Breast epithelium (tissue), 4 donors: ENCODE data around the gene IER2. TPM values are rescaled to one million over a fixed set of nuclear protein-coding genes. Genes with fewer than 3 reads are reported as not detected.

Experiments used
- DNase-seq, 2 donors: peaks; one replicate each; pipeline ENCODE4 v3.0.0-alpha.2; 2019; ENCODE audit warnings: low spot score in 2 of 2
- H3K27ac ChIP-seq, 2 donors: fragments of 200-600 bp; sonication (generic) in 1 of 2; one replicate each; pipeline ENCODE4 v1.5.1; 2016 to 2019; ENCODE audit warnings: mild to moderate bottlenecking in 1 of 2
- H3K27me3 ChIP-seq, 2 donors: fragments of 200-600 bp; sonication (generic) in 1 of 2; one replicate each; pipeline versions ENCODE4 v1.5.1 to v1.6.0; 2017 to 2019; ENCODE audit warnings: control low read depth in 1 of 2, mild to moderate bottlenecking in 1 of 2
- H3K36me3 ChIP-seq: fragments of 200-600 bp; one replicate; pipeline ENCODE4 v1.5.1; 2019
- H3K4me1 ChIP-seq, 2 donors: fragments of 200-600 bp; sonication (generic); one replicate each; pipeline ENCODE4 v1.5.1; 2016 to 2019; ENCODE audit warnings: control low read depth in 1 of 2
- H3K4me3 ChIP-seq, 3 donors: fragments of 200-600 bp; sonication (generic); 1 replicate in 2 of 3; 2 replicates in 1 of 3; pipeline ENCODE4 v1.5.1; 2016 to 2019; ENCODE audit warnings: mild to moderate bottlenecking in 3 of 3, moderate library complexity in 2 of 3
- H3K9me3 ChIP-seq, 2 donors: fragments of 200-600 bp; sonication (generic) in 1 of 2; one replicate each; pipeline ENCODE4 v1.5.1; 2016 to 2019; ENCODE audit warnings: control low read depth in 1 of 2
- CTCF ChIP-seq, 3 donors: fragments of 450-650 bp; IDR thresholded peaks; one replicate each; pipeline ENCODE4 v1.5.1; 2016 to 2017; ENCODE audit warnings: antibody characterized with exemption in 3 of 3, mild to moderate bottlenecking in 3 of 3, moderate library complexity in 3 of 3
- POLR2A ChIP-seq: fragments of 450-650 bp; IDR thresholded peaks from one replicate; pipeline ENCODE4 v1.6.1; 2016; ENCODE audit warnings: antibody characterized with exemption, mild to moderate bottlenecking, moderate library complexity
- POLR2AphosphoS5 ChIP-seq, 3 donors: sonication (generic); formaldehyde crosslinking; IDR thresholded peaks; one replicate each; pipeline ENCODE4 v1.6.1; 2017; ENCODE audit warnings: antibody characterized with exemption in 3 of 3
- intact Hi-C: fragments of 100-400 bp; cut with DNase I; formaldehyde crosslinking; loops from one replicate; pipeline ENCODE4 v1.15.1; 2023; ENCODE audit warnings: low total_unique reads
- total RNA-seq, 3 donors: library from RNA; depleted of rRNA; stranded (reverse); fragments of >200 nt; gene quantifications; one replicate each; pipeline ENCODE4 v1.1.0, GENCODE V29; 2016

Gene IER2
- total RNA-seq, 3 donors from 2014 or later, result 20.6 to 146 (median 79.6) TPM

- DNase-seq, result peak; percentile 98 to 99
- Histone ChIP-seq H3K4me3 (peak overlapping the region; percentile 72 to 84 (median 77)), H3K36me3 (no peaks in the 10 kb centered on the region), H3K4me1 (peaks cover 5 to 9% of the 10 kb centered on the region in 2 donors), H3K27ac (peak overlapping the region; percentile 99 to 100), H3K9me3 (no peaks in the 10 kb centered on the region), H3K27me3 (no peaks in the 10 kb centered on the region)
- TF ChIP-seq POLR2AphosphoS5 (IDR thresholded peaks at IDR 0.05), result peak; percentile 89 to 97 (median 93)
- TF ChIP-seq POLR2A, result peak; percentile 89
- TF ChIP-seq CTCF (IDR thresholded peaks at IDR 0.05), result peak in 2 of 3 donors; percentile 23 to 25
- intact Hi-C loops, result no loop called here
These were observed 1.6 kb downstream of the IER2 start for GRCh38 chr19:13151605-13152355.

GRCh38 chr19:13152356-13152973 is 2.3 kb downstream of the IER2 start:
- no peaks in the 10 kb centered on the region for H3K27me3 ChIP-seq
- H3K9me3 ChIP-seq, result no peaks in the 10 kb centered on the region
- H3K4me1 ChIP-seq, result peaks cover 5 to 9% of the 10 kb centered on the region in 2 donors
- no peaks in the 10 kb centered on the region for H3K36me3 ChIP-seq
- peak overlapping the region; percentile 72 to 84 (median 77) for H3K4me3 ChIP-seq
- H3K27ac ChIP-seq, result peak overlapping the region; percentile 99 to 100
- intact Hi-C loops, result no loop called here
- TF ChIP-seq POLR2AphosphoS5 (IDR thresholded peaks at IDR 0.05) (no peak), CTCF (IDR thresholded peaks at IDR 0.05) (no peak), POLR2A (no peak)
- no peak for DNase-seq

- DNase-seq, result peak; percentile 97 to 99
- Histone ChIP-seq H3K27ac (peak overlapping the region; percentile 99 to 100), H3K36me3 (no peaks in the 10 kb centered on the region), H3K4me3 (peak overlapping the region; percentile 72 to 84 (median 77)), H3K27me3 (no peaks in the 10 kb centered on the region), H3K9me3 (no peaks in the 10 kb centered on the region), H3K4me1 (peaks cover 5 to 9% of the 10 kb centered on the region in 2 donors)
- TF ChIP-seq POLR2A (peak; percentile 100), CTCF (IDR thresholded peaks at IDR 0.05) (peak in 1 of 3 donors; percentile 24), POLR2AphosphoS5 (IDR thresholded peaks at IDR 0.05) (peak; percentile 100)
- intact Hi-C loops, result no loop called here
These were observed 2.9 kb downstream of the IER2 start for GRCh38 chr19:13152974-13153568.

GRCh38 chr19:13153569-13154240 is 3.5 kb downstream of the IER2 start:
- no peaks in the 10 kb centered on the region for H3K27me3 ChIP-seq
- H3K27ac ChIP-seq, result peak overlapping the region; percentile 99 to 100
- peaks cover 4 to 9% of the 10 kb centered on the region in 2 donors for H3K4me1 ChIP-seq
- TF ChIP-seq POLR2A (no peak), POLR2AphosphoS5 (IDR thresholded peaks at IDR 0.05) (peak in 2 of 3 donors; percentile 19 to 38)
- peak overlapping the region; percentile 72 to 84 (median 77) for H3K4me3 ChIP-seq
- H3K36me3 ChIP-seq, result no peaks in the 10 kb centered on the region
- intact Hi-C loops, result no loop called here
- H3K9me3 ChIP-seq, result no peaks in the 10 kb centered on the region
- DNase-seq, result peak in 1 of 2 donors; percentile 35

- H3K4me1 ChIP-seq, result peaks cover 0 to 9% of the 10 kb centered on the region in 2 donors
- DNase-seq, result peak; percentile 93 to 96
- H3K36me3 ChIP-seq, result no peaks in the 10 kb centered on the region
- H3K27me3 ChIP-seq, result no peaks in the 10 kb centered on the region
- intact Hi-C loops, result no loop called here
- H3K4me3 ChIP-seq, result peak overlapping the region; percentile 72 to 84 (median 77)
- TF ChIP-seq CTCF (IDR thresholded peaks at IDR 0.05) (peak in 1 of 3 donors; percentile 44), POLR2AphosphoS5 (IDR thresholded peaks at IDR 0.05) (peak; percentile 89 to 100 (median 92)), POLR2A (peak; percentile 74)
- H3K9me3 ChIP-seq, result no peaks in the 10 kb centered on the region
- peak overlapping the region; percentile 99 to 100 for H3K27ac ChIP-seq
These were observed 4.1 kb downstream of the IER2 start for GRCh38 chr19:13154241-13154778.
